HG03139 (cell line): ENCODE data around the gene OR2T35.
"Not testable (repeated sequence)": the region's sequence is repeated elsewhere in the genome, so short reads cannot be mapped to it uniquely, and the experiment has no call there.

Source experiments
- ATAC-seq: cut with Tn5 transposase; IDR thresholded peaks from one replicate; pipeline ENCODE4 v1.9.1; 2021; ENCODE audit not compliant: unreplicated experiment

The OR2T35 gene

GRCh38 chr1:248645178-248645577 is at the start of gene OR2T35:
Gene OR2T35, minus strand, starts transcription at chr1:248645278. Its CDS starts 6,020 bp downstream, at chr1:248639258.
- not testable (repeated sequence) for ATAC-seq

- no peak for ATAC-seq
These were observed 46.6 kb upstream of the OR2T35 start for GRCh38 chr1:248691567-248692155.

- peak; percentile 63 for ATAC-seq
These were observed 43.6 kb upstream of the OR2T35 start for GRCh38 chr1:248688527-248689298.

- peak; percentile 80 for ATAC-seq
These were observed 41.7 kb upstream of the OR2T35 start for GRCh38 chr1:248686815-248687214.

- ATAC-seq = no peak
These were observed 36.6 kb upstream of the OR2T35 start for GRCh38 chr1:248681651-248682050.

- no peak for ATAC-seq
These were observed 24.9 kb upstream of the OR2T35 start for GRCh38 chr1:248670003-248670402.

GRCh38 chr1:248663453-248664328 is 18.6 kb upstream of the OR2T35 start:
- peak; percentile 99 for ATAC-seq

- not testable (repeated sequence) for ATAC-seq
These were observed 11.7 kb upstream of the OR2T35 start for GRCh38 chr1:248656797-248657196.

GRCh38 chr1:248655354-248655753 is 10.3 kb upstream of the OR2T35 start, which contains the start of gene OR2T27:
Gene OR2T27, minus strand, starts transcription at chr1:248655528. Its CDS starts 4,644 bp downstream, at chr1:248650884.
- ATAC-seq = not testable (repeated sequence)

- ATAC-seq = not testable (repeated sequence)
These were observed 3.9 kb upstream of the OR2T35 start for GRCh38 chr1:248648770-248649536.

- peak; percentile 51 for ATAC-seq
These were observed 2.0 kb downstream of the OR2T35 start for GRCh38 chr1:248642971-248643651.

- ATAC-seq = not testable (repeated sequence)
These were observed 3.5 kb downstream of the OR2T35 start for GRCh38 chr1:248641583-248641982.

GRCh38 chr1:248640906-248641305 is 4.2 kb downstream of the OR2T35 start:
- not testable (repeated sequence) for ATAC-seq

- ATAC-seq = peak; percentile 32
These were observed 5.4 kb downstream of the OR2T35 start for GRCh38 chr1:248639652-248640051.

- ATAC-seq = not testable (repeated sequence)
These were observed 8.5 kb downstream of the OR2T35 start for GRCh38 chr1:248636612-248637011.

GRCh38 chr1:248634991-248635390 is 10.1 kb downstream of the OR2T35 start, which contains the start of gene OR2T11:
Gene OR2T11, minus strand, starts transcription at chr1:248635091. Its CDS starts 7,963 bp downstream, at chr1:248627128.
- not testable (repeated sequence) for ATAC-seq

- ATAC-seq = no peak
These were observed 13.6 kb downstream of the OR2T35 start for GRCh38 chr1:248631354-248632008.

- no peak for ATAC-seq
These were observed 14.5 kb downstream of the OR2T35 start for GRCh38 chr1:248630551-248630950.
